Jurkat, Clone E6-1 (cell line): Measurements from ENCODE around the gene RASSF7.
A peak's percentile ranks its signal among the peaks of the same experiment; 100 is the strongest.

Source experiments
- DNase-seq: peaks from one replicate; pipeline ENCODE4 v3.0.0-alpha.2; 2011; ENCODE audit warnings: low read depth, low spot score
- H3K4me3 ChIP-seq: 2 replicates; pipeline ENCODE4 v1.5.1; 2011; ENCODE audit warnings: mild to moderate bottlenecking, low read length, control low read depth, moderate library complexity

Gene RASSF7

GRCh38 chr11:575996-576768 is 15.4 kb downstream of the RASSF7 start, which contains the start of gene PHRF1:
Gene PHRF1 (plus strand): TSS chr11:576470. CDS start chr11:581513, 5,043 bp downstream.
- peak; percentile 89 for DNase-seq
- peak within 1 kb of the TSS; percentile 96 for H3K4me3 ChIP-seq

- peak overlapping the region; percentile 96 for H3K4me3 ChIP-seq
- no peak for DNase-seq
Observed at GRCh38 chr11:576811-577610, 16.2 kb downstream of the RASSF7 start.

- DNase-seq: no peak
- peak overlapping the region; percentile 96 for H3K4me3 ChIP-seq
Observed at GRCh38 chr11:577611-577894, 16.8 kb downstream of the RASSF7 start.

- peak overlapping the region; percentile 96 for H3K4me3 ChIP-seq
- DNase-seq: peak; percentile 51
Observed at GRCh38 chr11:578276-579035, 17.7 kb downstream of the RASSF7 start.

- no peak for DNase-seq
Observed at GRCh38 chr11:579830-580601, 19.2 kb downstream of the RASSF7 start.

GRCh38 chr11:581342-581741 is 20.6 kb downstream of the RASSF7 start:
- H3K4me3 ChIP-seq: no peak overlapping the region
- no peak for DNase-seq

More at GRCh38 chr11:579830-580601, 19.2 kb downstream of the RASSF7 start:
- H3K4me3 ChIP-seq: no peak overlapping the region

GRCh38 chr11:581752-582151 is 21.0 kb downstream of the RASSF7 start:
- H3K4me3 ChIP-seq: no peak overlapping the region
- no peak for DNase-seq

GRCh38 chr11:584287-584686 is 23.5 kb downstream of the RASSF7 start:
- H3K4me3 ChIP-seq: no peak overlapping the region
- no peak for DNase-seq

GRCh38 chr11:586376-587316 is 25.9 kb downstream of the RASSF7 start:
- DNase-seq: no peak
- no peak overlapping the region for H3K4me3 ChIP-seq

GRCh38 chr11:587546-587945 is 26.8 kb downstream of the RASSF7 start:
- no peak overlapping the region for H3K4me3 ChIP-seq
- no peak for DNase-seq

GRCh38 chr11:587978-588380 is 27.2 kb downstream of the RASSF7 start:
- no peak for DNase-seq

GRCh38 chr11:589798-590197 is 29.0 kb downstream of the RASSF7 start:
- no peak overlapping the region for H3K4me3 ChIP-seq

More at GRCh38 chr11:587978-588380, 27.2 kb downstream of the RASSF7 start:
- H3K4me3 ChIP-seq: no peak overlapping the region

GRCh38 chr11:590997-591396 is 30.2 kb downstream of the RASSF7 start:
- no peak for DNase-seq
- H3K4me3 ChIP-seq: no peak overlapping the region

More at GRCh38 chr11:589798-590197, 29.0 kb downstream of the RASSF7 start:
- DNase-seq: no peak

GRCh38 chr11:592501-592900 is 31.7 kb downstream of the RASSF7 start:
- no peak overlapping the region for H3K4me3 ChIP-seq
- no peak for DNase-seq

- no peak overlapping the region for H3K4me3 ChIP-seq
- DNase-seq: no peak
Observed at GRCh38 chr11:592918-593317, 32.1 kb downstream of the RASSF7 start.

- H3K4me3 ChIP-seq: no peak overlapping the region
- DNase-seq: no peak
Observed at GRCh38 chr11:593347-593746, 32.6 kb downstream of the RASSF7 start.

- DNase-seq: no peak
- no peak overlapping the region for H3K4me3 ChIP-seq
Observed at GRCh38 chr11:595400-595799, 34.6 kb downstream of the RASSF7 start.

GRCh38 chr11:596374-596773 is 35.6 kb downstream of the RASSF7 start:
- H3K4me3 ChIP-seq: no peak overlapping the region
- no peak for DNase-seq
